HT1080 (cell line): ENCODE data around the gene ZNF324B. TPM values are rescaled to one million over a fixed set of nuclear protein-coding genes. Genes with fewer than 3 reads are reported as not detected.
"Not testable (repeated sequence)": the region's sequence is repeated elsewhere in the genome, so short reads cannot be mapped to it uniquely, and the experiment has no call there.

Experiments
- DNase-seq: peaks from one replicate; pipeline ENCODE4 v3.0.0-alpha.2; 2015; ENCODE audit warnings: low read depth
- small RNA-seq: library from RNA; depleted of rRNA; stranded (forward); fragments of <200 nt; gene quantifications from one replicate; pipeline ENCODE3, GENCODE V24; 2014
- total RNA-seq: library from RNA; depleted of rRNA; stranded (reverse); fragments of >200 nt; shearing (Covaris generic); gene quantifications from 2 replicates; pipeline ENCODE4 v1.2.3, GENCODE V29; 2014; rRNA removed

The ZNF324B gene
- total RNA-seq, 1 experiment from 2014 or later: 19.1 TPM

GRCh38 chr19:58479736-58480480 lies 28.5 kb downstream of the ZNF324B start:
- no peak for DNase-seq

DNA sequence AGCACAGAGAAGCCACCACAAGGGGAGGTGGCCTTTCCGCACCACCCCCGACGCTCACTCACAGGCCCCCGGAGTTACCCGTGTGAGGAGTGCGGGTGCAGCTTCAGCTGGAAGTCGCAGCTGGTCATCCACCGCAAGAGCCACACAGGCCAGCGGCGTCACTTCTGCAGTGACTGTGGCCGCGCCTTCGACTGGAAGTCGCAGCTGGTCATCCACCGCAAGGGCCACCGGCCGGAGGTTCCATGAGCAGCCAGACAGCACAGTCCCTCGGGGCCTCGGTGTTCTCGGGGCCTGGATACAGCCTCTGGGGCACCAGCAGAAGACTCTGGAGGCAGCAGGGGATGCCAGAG lies 29.0 kb downstream of the ZNF324B start:
- no peak for DNase-seq

DNA sequence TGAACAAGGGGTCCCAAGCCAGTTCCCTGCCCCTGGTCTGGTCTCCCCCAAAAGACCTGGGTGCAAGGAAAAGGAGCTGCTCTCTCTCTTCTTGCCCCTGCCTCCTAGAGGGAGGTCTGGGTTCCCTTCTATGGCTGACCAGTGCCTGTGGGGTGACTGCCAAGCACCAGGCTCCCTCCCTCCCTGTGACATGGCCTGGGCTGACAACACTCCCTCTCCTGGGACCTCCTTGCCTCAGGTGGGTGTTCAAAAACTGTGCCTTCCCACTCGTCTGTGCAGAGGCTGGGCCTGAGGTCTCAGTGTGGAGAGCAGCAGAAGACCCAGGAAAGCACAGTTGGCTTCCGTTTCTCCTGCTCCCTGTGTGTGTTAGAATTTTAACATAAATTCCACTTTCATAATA lies 29.4 kb downstream of the ZNF324B start:
- no peak for DNase-seq

DNA sequence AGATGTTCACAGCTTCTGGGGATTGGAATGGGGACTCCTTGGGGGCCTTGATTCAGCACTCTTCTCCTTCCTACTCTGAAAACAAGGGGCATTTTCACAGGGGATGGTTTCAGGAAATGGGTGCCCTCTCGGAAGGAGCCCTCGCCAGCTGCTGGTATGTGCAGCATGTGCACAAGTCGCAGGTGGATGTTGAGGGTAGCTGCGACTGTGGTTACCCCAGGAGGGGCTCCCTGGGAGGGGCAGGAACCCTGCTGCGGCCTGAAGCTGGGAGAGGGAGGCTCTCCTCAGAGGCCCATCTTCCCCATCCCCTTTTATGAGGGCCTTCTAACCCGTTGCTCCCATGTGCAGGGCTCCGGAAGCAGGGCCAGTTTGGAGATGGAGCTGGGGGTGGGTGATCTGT lies 30.9 kb downstream of the ZNF324B start:
- DNase-seq: no peak

GRCh38 chr19:58483776-58484175 lies 32.4 kb downstream of the ZNF324B start:
- no peak for DNase-seq

DNA sequence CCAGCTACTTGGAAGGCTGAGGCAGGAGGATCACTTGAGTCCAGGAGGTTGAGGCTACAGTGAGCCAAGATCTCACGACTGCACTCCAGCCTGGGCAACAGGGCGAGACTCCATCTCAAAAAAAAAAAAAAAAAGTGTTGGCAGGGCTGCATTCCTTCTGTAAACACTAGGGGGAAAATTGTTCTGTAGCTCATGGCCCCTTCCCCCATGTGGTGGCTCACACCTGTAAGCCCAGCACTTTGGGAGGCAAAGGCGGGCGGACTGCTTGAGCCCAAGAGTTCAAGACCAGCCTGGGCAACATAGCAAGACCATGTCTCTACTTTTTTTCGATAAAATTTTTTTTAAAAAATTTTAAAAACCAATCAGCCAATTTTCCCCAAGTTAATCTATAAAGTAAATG lies 32.9 kb downstream of the ZNF324B start:
- DNase-seq: not testable (repeated sequence)

- no peak for DNase-seq
Measured at GRCh38 chr19:58491393-58491792, 40.0 kb downstream of the ZNF324B start.

- DNase-seq: no peak
Measured at GRCh38 chr19:58492265-58492664, 40.8 kb downstream of the ZNF324B start.

GRCh38 chr19:58497634-58498170 lies 46.3 kb downstream of the ZNF324B start:
- DNase-seq: no peak

- DNase-seq: no peak
Measured at GRCh38 chr19:58498316-58499020, 47.0 kb downstream of the ZNF324B start.

DNA sequence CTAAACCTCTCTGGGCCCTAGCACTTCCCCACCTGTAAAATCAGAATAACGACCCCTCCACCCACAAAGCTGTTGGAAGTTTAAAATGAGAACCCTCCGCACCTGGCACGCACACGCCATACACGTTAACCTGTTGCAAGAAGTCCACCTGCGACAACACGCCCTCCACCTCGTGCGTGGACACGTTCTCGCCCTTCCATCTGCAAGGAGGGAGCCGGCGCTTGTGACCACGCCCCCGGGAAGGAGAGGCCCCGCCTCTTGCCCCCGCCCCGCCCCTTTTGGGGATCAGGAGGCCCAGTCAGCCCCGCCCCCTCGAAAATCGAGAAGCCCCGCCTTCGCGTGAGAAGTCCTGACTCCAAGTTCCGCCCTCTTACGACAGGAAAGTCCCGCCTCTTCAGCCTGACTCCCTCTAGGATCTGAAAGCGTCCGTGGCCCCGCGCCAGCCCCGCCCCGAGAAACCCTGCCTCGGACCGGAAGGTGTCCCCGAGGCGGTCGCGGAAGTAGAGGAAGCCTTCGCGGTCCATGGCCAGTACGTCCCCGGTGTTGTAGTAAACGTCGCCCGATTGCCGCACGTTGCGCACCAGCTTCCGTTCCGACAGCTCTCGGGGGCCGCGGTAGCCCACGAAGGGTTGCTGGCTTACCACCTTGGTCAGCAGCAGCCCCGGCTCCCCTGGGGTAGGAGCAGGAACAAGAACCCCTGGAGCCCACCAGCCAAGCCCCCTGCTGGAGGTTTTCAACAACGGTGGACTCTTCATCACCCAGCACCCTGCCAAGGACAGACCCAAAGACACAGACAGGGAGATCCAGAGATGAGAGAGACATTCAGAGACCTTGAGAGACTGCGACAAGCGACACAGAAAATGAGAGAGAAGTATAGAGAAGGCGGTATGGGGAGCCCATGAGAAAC lies 47.9 kb downstream of the ZNF324B start:
- peak; percentile 97 for DNase-seq

- DNase-seq: no peak
Measured at GRCh38 chr19:58500242-58500641, 48.8 kb downstream of the ZNF324B start.

Small RNA genes within 50 kb of the gene (small RNA-seq; reads per million reads assigned to genes)
- gene RN7SL693P (not detected), gene RNU6-1337P (not detected)

Other genes starting within 250 kb of the ZNF324B start
- gene ZNF544, start 222.7 kb upstream of the ZNF324B start, total RNA-seq: 36.6 and 62.3 TPM in 2 replicates
- gene ZNF8, start 172.7 kb upstream of the ZNF324B start, total RNA-seq: 3.1 TPM in 2 replicates
- 78.6 and 105 TPM in 2 replicates for gene ERVK3-1, start 146.2 kb upstream of the ZNF324B start, total RNA-seq
- 3.7 and 5.2 TPM in 2 replicates for gene ZSCAN22, start 124.6 kb upstream of the ZNF324B start, total RNA-seq
- 20.3 and 22.8 TPM in 2 replicates for gene A1BG, start 98.1 kb upstream of the ZNF324B start, total RNA-seq
- 0.67 and 2.1 TPM in 2 replicates for gene ZNF497, start 88.9 kb upstream of the ZNF324B start, total RNA-seq
- 0.08 and 1.4 TPM in 2 replicates for gene ZNF837, start 70.6 kb upstream of the ZNF324B start, total RNA-seq
- 3,183 and 4,090 TPM in 2 replicates for gene RPS5, start 64.4 kb upstream of the ZNF324B start, total RNA-seq
- gene RNF225, start 56.0 kb upstream of the ZNF324B start, total RNA-seq: 0.24 TPM in 1 of 2 replicates, not detected in the other
- 27.4 and 33.4 TPM in 2 replicates for gene ZNF584, start 43.0 kb upstream of the ZNF324B start, total RNA-seq
- 3.5 and 4.3 TPM in 2 replicates for gene ZNF132, start 11.5 kb upstream of the ZNF324B start, total RNA-seq
- gene ZNF324, start 15.5 kb downstream of the ZNF324B start, total RNA-seq: 13.5 and 17.2 TPM in 2 replicates
- 9.7 and 13.2 TPM in 2 replicates for gene ZNF446, start 24.7 kb downstream of the ZNF324B start, total RNA-seq
- gene SLC27A5, start 60.4 kb downstream of the ZNF324B start, total RNA-seq: 26.3 and 28.9 TPM in 2 replicates
- 9.2 and 12.5 TPM in 2 replicates for gene ZBTB45, start 68.2 kb downstream of the ZNF324B start, total RNA-seq
- gene TRIM28, start 92.4 kb downstream of the ZNF324B start, total RNA-seq: 1,553 and 2,010 TPM in 2 replicates
- gene CHMP2A, start 103.5 kb downstream of the ZNF324B start, total RNA-seq: 98.7 and 107 TPM in 2 replicates
- 229 and 237 TPM in 2 replicates for gene UBE2M, start 107.0 kb downstream of the ZNF324B start, total RNA-seq
- 13.5 and 15.5 TPM in 2 replicates for gene MZF1, start 121.7 kb downstream of the ZNF324B start, total RNA-seq